ENCODE results near the gene COL20A1.

Gene COL20A1

DNA sequence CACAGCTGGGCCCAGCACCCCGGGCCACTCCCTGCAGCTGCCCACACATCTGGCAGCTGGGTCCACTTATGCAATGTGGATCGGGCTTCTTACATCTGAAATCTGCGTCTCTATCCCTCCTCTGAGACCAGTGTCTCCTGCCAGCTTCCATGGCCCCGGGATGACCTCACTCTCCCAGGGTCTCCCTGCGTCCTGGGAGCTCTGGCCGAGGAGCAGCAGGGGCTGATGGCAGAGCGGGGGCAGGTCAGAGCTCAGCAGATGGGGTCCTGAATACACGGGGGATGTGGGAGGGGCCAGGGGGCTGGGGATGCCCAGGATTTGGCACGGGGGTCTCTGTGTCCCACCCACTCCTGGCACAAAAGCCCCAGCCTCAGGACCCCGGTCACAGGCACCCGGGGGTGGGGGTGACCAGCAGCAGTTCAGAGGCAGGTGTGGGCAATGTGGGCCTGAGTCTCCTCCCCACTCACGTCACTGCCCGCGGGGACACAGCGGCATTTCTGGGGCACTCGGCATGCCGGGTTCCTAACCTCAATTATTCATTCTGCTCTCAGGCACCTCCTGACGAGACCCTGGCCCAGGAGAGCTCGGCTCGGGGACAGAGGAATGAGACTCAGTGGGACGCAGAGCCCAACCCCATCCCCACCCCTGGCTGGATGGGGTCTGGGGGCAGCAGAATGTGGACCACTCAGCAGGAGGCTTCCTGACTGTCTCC, 51.8 kb downstream of the COL20A1 start:
- Histone ChIP-seq H3K4me1 (ENCODE audit: control insufficient read depth in 1 of 2, insufficient read depth in 2 of 2, low read length in 2 of 2) (peaks cover 0 to 7% of the 10 kb centered on the region in 2 donors), H3K4me3 (ENCODE audit: low read depth in 1 of 2, low read length in 2 of 2) (no peak overlapping the region), H3K9me3 (ENCODE audit: control insufficient read depth in 1 of 2, low read length in 2 of 2) (no peaks in the 10 kb centered on the region), H3K27ac (ENCODE audit: low read length) (no peak overlapping the region), H3K36me3 (ENCODE audit: control insufficient read depth in 1 of 2, insufficient read depth in 2 of 2, low read length in 2 of 2) (no peaks in the 10 kb centered on the region), H3K27me3 (ENCODE audit: low read depth, low read length) (no peaks in the 10 kb centered on the region)

GRCh38 chr20:63345328-63346100, 52.5 kb downstream of the COL20A1 start:
- no peak overlapping the region for H3K27ac ChIP-seq (ENCODE audit: low read length)
- no peaks in the 10 kb centered on the region for H3K27me3 ChIP-seq (ENCODE audit: low read depth, low read length)
- H3K4me3 ChIP-seq (ENCODE audit: low read depth in 1 of 2, low read length in 2 of 2): no peak overlapping the region
- H3K4me1 ChIP-seq (ENCODE audit: control insufficient read depth in 1 of 2, insufficient read depth in 2 of 2, low read length in 2 of 2): peaks cover 0 to 7% of the 10 kb centered on the region in 2 donors
- H3K9me3 ChIP-seq (ENCODE audit: control insufficient read depth in 1 of 2, low read length in 2 of 2): no peaks in the 10 kb centered on the region
- no peaks in the 10 kb centered on the region for H3K36me3 ChIP-seq (ENCODE audit: control insufficient read depth in 1 of 2, insufficient read depth in 2 of 2, low read length in 2 of 2)

- Histone ChIP-seq H3K36me3 (ENCODE audit: control insufficient read depth in 1 of 2, insufficient read depth in 2 of 2, low read length in 2 of 2) (no peaks in the 10 kb centered on the region), H3K4me3 (ENCODE audit: low read depth in 1 of 2, low read length in 2 of 2) (no peak overlapping the region), H3K27ac (ENCODE audit: low read length) (no peak overlapping the region), H3K27me3 (ENCODE audit: low read depth, low read length) (no peaks in the 10 kb centered on the region), H3K9me3 (ENCODE audit: control insufficient read depth in 1 of 2, low read length in 2 of 2) (no peaks in the 10 kb centered on the region), H3K4me1 (ENCODE audit: control insufficient read depth in 1 of 2, insufficient read depth in 2 of 2, low read length in 2 of 2) (peaks cover 0 to 7% of the 10 kb centered on the region in 2 donors)
These were observed 53.4 kb downstream of the COL20A1 start for GRCh38 chr20:63346131-63347080.

- peaks cover 0 to 9% of the 10 kb centered on the region in 2 donors for H3K4me1 ChIP-seq (ENCODE audit: control insufficient read depth in 1 of 2, insufficient read depth in 2 of 2, low read length in 2 of 2)
- no peak overlapping the region for H3K27ac ChIP-seq (ENCODE audit: low read length)
- no peaks in the 10 kb centered on the region for H3K36me3 ChIP-seq (ENCODE audit: control insufficient read depth in 1 of 2, insufficient read depth in 2 of 2, low read length in 2 of 2)
- no peaks in the 10 kb centered on the region for H3K9me3 ChIP-seq (ENCODE audit: control insufficient read depth in 1 of 2, low read length in 2 of 2)
- no peak overlapping the region for H3K4me3 ChIP-seq (ENCODE audit: low read depth in 1 of 2, low read length in 2 of 2)
- no peaks in the 10 kb centered on the region for H3K27me3 ChIP-seq (ENCODE audit: low read depth, low read length)
These were observed 54.2 kb downstream of the COL20A1 start for GRCh38 chr20:63347081-63347741.

DNA sequence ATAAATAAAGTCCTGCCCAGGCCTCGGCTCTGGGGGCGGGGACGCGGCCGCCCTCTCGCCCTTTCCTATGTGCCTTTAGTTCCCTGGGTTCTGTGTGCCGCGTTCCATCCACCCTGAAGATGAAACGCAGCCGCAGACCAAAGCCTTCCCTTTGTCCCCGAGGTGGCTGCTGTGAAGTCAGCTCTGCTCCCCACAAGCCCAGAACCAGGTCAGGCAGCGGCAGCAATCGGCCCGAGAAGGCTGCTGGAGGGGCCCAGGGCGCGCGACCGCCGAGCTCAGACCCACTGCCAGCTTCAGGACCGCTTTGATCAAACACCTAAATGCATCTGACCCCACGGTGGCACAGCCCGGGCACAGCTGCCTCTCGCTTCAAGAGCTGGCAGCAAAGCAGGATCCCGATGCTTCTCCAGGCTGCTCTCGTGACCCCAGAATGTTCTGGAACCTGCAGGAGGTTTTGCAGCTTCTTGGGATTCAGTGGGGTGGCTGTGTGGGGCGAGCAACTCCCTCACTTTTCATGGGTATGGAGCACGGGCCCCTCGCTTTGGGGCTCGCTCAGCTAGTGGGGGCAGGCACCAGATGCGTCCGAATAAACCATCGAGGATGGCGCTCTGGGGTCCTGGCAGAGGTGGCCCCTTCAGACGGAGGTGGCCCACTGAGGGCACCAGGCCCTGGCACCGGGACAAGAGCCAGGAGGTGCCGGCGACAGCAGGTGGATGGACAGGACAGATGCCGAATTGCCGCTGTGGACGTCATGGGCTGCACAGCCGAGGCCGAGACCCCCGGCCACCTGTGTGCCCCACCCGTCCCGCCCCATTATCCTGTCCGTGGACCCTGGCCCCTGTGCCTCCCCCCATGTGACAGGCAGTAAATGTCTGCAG, 55.2 kb downstream of the COL20A1 start:
- no peaks in the 10 kb centered on the region for H3K27me3 ChIP-seq (ENCODE audit: low read depth, low read length)
- no peaks in the 10 kb centered on the region for H3K36me3 ChIP-seq (ENCODE audit: control insufficient read depth in 1 of 2, insufficient read depth in 2 of 2, low read length in 2 of 2)
- peaks cover 0 to 13% of the 10 kb centered on the region in 2 donors for H3K4me1 ChIP-seq (ENCODE audit: control insufficient read depth in 1 of 2, insufficient read depth in 2 of 2, low read length in 2 of 2)

GRCh38 chr20:63348828-63349515, 56.0 kb downstream of the COL20A1 start:
- peaks cover 0 to 13% of the 10 kb centered on the region in 2 donors for H3K4me1 ChIP-seq (ENCODE audit: control insufficient read depth in 1 of 2, insufficient read depth in 2 of 2, low read length in 2 of 2)
- no peak overlapping the region for H3K4me3 ChIP-seq (ENCODE audit: low read depth in 1 of 2, low read length in 2 of 2)
- H3K27ac ChIP-seq (ENCODE audit: low read length): no peak overlapping the region
- no peaks in the 10 kb centered on the region for H3K9me3 ChIP-seq (ENCODE audit: control insufficient read depth in 1 of 2, low read length in 2 of 2)
- H3K36me3 ChIP-seq (ENCODE audit: control insufficient read depth in 1 of 2, insufficient read depth in 2 of 2, low read length in 2 of 2): no peaks in the 10 kb centered on the region
- no peaks in the 10 kb centered on the region for H3K27me3 ChIP-seq (ENCODE audit: low read depth, low read length)

More for the DNA sequence above, 55.2 kb downstream of the COL20A1 start:
- Histone ChIP-seq H3K9me3 (ENCODE audit: control insufficient read depth in 1 of 2, low read length in 2 of 2) (no peaks in the 10 kb centered on the region), H3K27ac (ENCODE audit: low read length) (no peak overlapping the region), H3K4me3 (ENCODE audit: low read depth in 1 of 2, low read length in 2 of 2) (no peak overlapping the region)

GRCh38 chr20:63349516-63349895, 56.5 kb downstream of the COL20A1 start:
- H3K4me3 ChIP-seq (ENCODE audit: low read depth in 1 of 2, low read length in 2 of 2): no peak overlapping the region
- H3K4me1 ChIP-seq (ENCODE audit: control insufficient read depth in 1 of 2, insufficient read depth in 2 of 2, low read length in 2 of 2): peaks cover 0 to 13% of the 10 kb centered on the region in 2 donors
- H3K9me3 ChIP-seq (ENCODE audit: control insufficient read depth in 1 of 2, low read length in 2 of 2): no peaks in the 10 kb centered on the region
- no peaks in the 10 kb centered on the region for H3K27me3 ChIP-seq (ENCODE audit: low read depth, low read length)
- H3K27ac ChIP-seq (ENCODE audit: low read length): no peak overlapping the region
- no peaks in the 10 kb centered on the region for H3K36me3 ChIP-seq (ENCODE audit: control insufficient read depth in 1 of 2, insufficient read depth in 2 of 2, low read length in 2 of 2)

GRCh38 chr20:63350196-63350595, 57.2 kb downstream of the COL20A1 start:
- no peak overlapping the region for H3K27ac ChIP-seq (ENCODE audit: low read length)
- no peak overlapping the region for H3K4me3 ChIP-seq (ENCODE audit: low read depth in 1 of 2, low read length in 2 of 2)
- peaks cover 0 to 13% of the 10 kb centered on the region in 2 donors for H3K4me1 ChIP-seq (ENCODE audit: control insufficient read depth in 1 of 2, insufficient read depth in 2 of 2, low read length in 2 of 2)
- H3K9me3 ChIP-seq (ENCODE audit: control insufficient read depth in 1 of 2, low read length in 2 of 2): no peaks in the 10 kb centered on the region
- no peaks in the 10 kb centered on the region for H3K36me3 ChIP-seq (ENCODE audit: control insufficient read depth in 1 of 2, insufficient read depth in 2 of 2, low read length in 2 of 2)
- no peaks in the 10 kb centered on the region for H3K27me3 ChIP-seq (ENCODE audit: low read depth, low read length)

- H3K4me1 ChIP-seq (ENCODE audit: control insufficient read depth in 1 of 2, insufficient read depth in 2 of 2, low read length in 2 of 2): peaks cover 0 to 8% of the 10 kb centered on the region in 2 donors
- H3K4me3 ChIP-seq (ENCODE audit: low read depth in 1 of 2, low read length in 2 of 2): no peak overlapping the region
- H3K9me3 ChIP-seq (ENCODE audit: control insufficient read depth in 1 of 2, low read length in 2 of 2): no peaks in the 10 kb centered on the region
- H3K27ac ChIP-seq (ENCODE audit: low read length): no peak overlapping the region
- H3K36me3 ChIP-seq (ENCODE audit: control insufficient read depth in 1 of 2, insufficient read depth in 2 of 2, low read length in 2 of 2): no peaks in the 10 kb centered on the region
- no peaks in the 10 kb centered on the region for H3K27me3 ChIP-seq (ENCODE audit: low read depth, low read length)
These were observed 57.8 kb downstream of the COL20A1 start for GRCh38 chr20:63350597-63351325.

Measured in muscle layer of duodenum (tissue), 2 donors.